Measurements from ENCODE around the gene PITPNC1.

DNA sequence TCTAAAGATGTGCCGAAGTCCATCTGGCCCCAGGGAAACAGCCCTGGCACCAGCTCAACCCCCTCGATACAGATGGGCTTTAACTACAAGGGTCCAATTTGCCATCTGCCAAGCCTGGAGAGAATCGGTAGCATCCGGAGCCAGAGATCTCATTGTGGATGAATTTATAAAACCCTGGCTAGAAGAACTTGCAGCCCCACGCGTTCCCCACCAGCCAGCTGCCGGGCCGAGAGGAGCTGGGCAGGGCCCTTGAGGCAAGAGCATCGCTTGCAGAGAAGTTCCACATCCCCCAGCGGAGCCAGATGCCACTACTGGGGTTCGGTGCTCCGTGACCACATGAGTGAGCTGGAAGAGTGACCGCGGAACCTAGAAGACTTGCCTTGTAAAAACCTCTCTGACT is 275.4 kb downstream of the PITPNC1 start:
- TF ChIP-seq POLR2A (IDR thresholded peaks at IDR 0.05) = no peak
- TF ChIP-seq CTCF (IDR thresholded peaks at IDR 0.05) = no peak

Measured in esophagus squamous epithelium (tissue), 4 donors.